IMR-90 (cell line): Measurements from ENCODE around the gene IQCB1. TPM values are rescaled to one million over a fixed set of nuclear protein-coding genes. Genes with fewer than 3 reads are reported as not detected.

ENCODE experiments used
- ATAC-seq: fragments of 200-7000 bp; cut with Tn5 transposase; 2 replicates; pipeline ENCODE4 v1.9.1; 2020; ENCODE audit warnings: low read depth, mild to moderate bottlenecking, moderate library complexity
- BruUV-seq: library from RNA; stranded (reverse); fragments of 400-500 nt; replicated peaks from 2 replicates; lab custom pipeline; 2021; lab: Mats Ljungman, UMichigan
- CTCF ChIA-PET: fragments of 300-600 bp; formaldehyde crosslinking; extraction: SDS; loops from one replicate; lab custom pipeline; 2021; ENCODE audit warnings: antibody characterized with exemption; lab: Yijun Ruan, JAX
- POLR2A ChIA-PET: fragments of 300-600 bp; sonication (Branson Sonifier 250); formaldehyde crosslinking; loops from one replicate; lab custom pipeline; 2022; ENCODE audit warnings: antibody characterized with exemption; ENCODE audit not compliant: unreplicated experiment; lab: Charles Lee
- DNase-seq: peaks from one replicate; pipeline ENCODE4 v3.0.0; 2013
- H2AFZ ChIP-seq: replicated peaks from 2 replicates; pipeline ENCODE3; 2013; ENCODE audit warnings: low read length, mild to moderate bottlenecking; ENCODE audit not compliant: poor library complexity
- H2AK5ac ChIP-seq: 2 replicates; pipeline ENCODE4 v1.6.1; 2013; ENCODE audit warnings: low read depth, low read length, inconsistent platforms
- H2AK9ac ChIP-seq: replicated peaks from 2 replicates; pipeline ENCODE3; 2013; ENCODE audit warnings: mild to moderate bottlenecking, low read depth, low read length, moderate library complexity; ENCODE audit not compliant: poor library complexity
- H2BK120ac ChIP-seq: 2 replicates; pipeline ENCODE4 v1.6.1; 2013; ENCODE audit warnings: low read depth, low read length, inconsistent platforms
- H2BK15ac ChIP-seq: 3 replicates; pipeline ENCODE4 v1.6.1; 2013; ENCODE audit warnings: low read depth, low read length, inconsistent platforms
- H2BK20ac ChIP-seq: 2 replicates; pipeline ENCODE4 v1.6.1; 2013; ENCODE audit warnings: low read depth, mild to moderate bottlenecking, inconsistent platforms, low read length, moderate library complexity
- H2BK5ac ChIP-seq: 2 replicates; pipeline ENCODE4 v1.6.1; 2013; ENCODE audit warnings: mild to moderate bottlenecking, low read depth, low read length, inconsistent platforms; ENCODE audit not compliant: poor library complexity, severe bottlenecking
- H3K14ac ChIP-seq: replicated peaks from 2 replicates; pipeline ENCODE4 v1.6.1; 2013; ENCODE audit warnings: low read depth, low read length, inconsistent platforms
- H3K18ac ChIP-seq: 2 replicates; pipeline ENCODE4 v1.6.1; 2013; ENCODE audit warnings: low read depth, low read length, control low read depth
- H3K23ac ChIP-seq: 2 replicates; pipeline ENCODE4 v1.6.1; 2013; ENCODE audit warnings: low read depth, low read length, inconsistent platforms
- H3K27ac ChIP-seq: 2 replicates; pipeline ENCODE4 v1.5.1; 2013; ENCODE audit warnings: mild to moderate bottlenecking, control low read depth, low read length; ENCODE audit not compliant: insufficient read depth
- H3K27me3 ChIP-seq: 2 replicates; pipeline ENCODE4 v1.6.1; 2013; ENCODE audit warnings: low read length; ENCODE audit not compliant: control insufficient read depth, insufficient read depth
- H3K36me3 ChIP-seq: 2 replicates; pipeline ENCODE4 v1.6.1; 2013; ENCODE audit warnings: low read length, mixed read lengths; ENCODE audit not compliant: control insufficient read depth, insufficient read depth
- H3K4ac ChIP-seq: 2 replicates; pipeline ENCODE4 v1.6.1; 2013; ENCODE audit warnings: low read depth, low read length, inconsistent platforms
- H3K4me1 ChIP-seq: 2 replicates; pipeline ENCODE4 v1.6.1; 2013; ENCODE audit warnings: low read length, mixed read lengths; ENCODE audit not compliant: control insufficient read depth, insufficient read depth
- H3K4me2 ChIP-seq: 2 replicates; pipeline ENCODE4 v1.6.1; 2013; ENCODE audit warnings: low read depth, mild to moderate bottlenecking, control low read depth, low read length, moderate library complexity
- H3K4me3 ChIP-seq: 2 replicates; pipeline ENCODE4 v1.5.1; 2013; ENCODE audit warnings: low read depth, mild to moderate bottlenecking, control low read depth, low read length, moderate library complexity; ENCODE audit not compliant: insufficient read depth
- H3K56ac ChIP-seq: 2 replicates; pipeline ENCODE4 v1.6.1; 2013; ENCODE audit warnings: low read length, inconsistent platforms; ENCODE audit not compliant: insufficient read depth; ENCODE audit errors: extremely low read depth
- H3K79me1 ChIP-seq, 2 experiments: 2 replicates each; pipeline ENCODE4 v1.6.1; 2013; ENCODE audit warnings: low read length in 2 of 2, inconsistent platforms in 1 of 2, low read depth in 1 of 2
- H3K9ac ChIP-seq: 2 replicates; pipeline ENCODE4 v1.6.1; 2013; ENCODE audit warnings: low read depth, low read length, control low read depth
- H3K9me1 ChIP-seq: 2 replicates; pipeline ENCODE4 v1.6.1; 2013; ENCODE audit warnings: low read length, inconsistent platforms; ENCODE audit not compliant: insufficient read depth
- H3K9me3 ChIP-seq: 2 replicates; pipeline ENCODE4 v1.6.1; 2013; ENCODE audit warnings: low read length; ENCODE audit not compliant: control insufficient read depth, insufficient read depth
- H4K20me1 ChIP-seq: 2 replicates; pipeline ENCODE4 v1.6.1; 2013; ENCODE audit warnings: low read length, inconsistent platforms; ENCODE audit not compliant: insufficient read depth
- H4K5ac ChIP-seq: 2 replicates; pipeline ENCODE4 v1.6.1; 2013; ENCODE audit warnings: mild to moderate bottlenecking, low read depth, low read length, control low read depth
- H4K8ac ChIP-seq, 2 experiments: 2 replicates each; pipeline ENCODE4 v1.6.1; 2013; ENCODE audit warnings: low read depth in 2 of 2, low read length in 2 of 2, control low read depth in 1 of 2, inconsistent platforms in 1 of 2
- H4K91ac ChIP-seq: 2 replicates; pipeline ENCODE4 v1.6.1; 2013; ENCODE audit warnings: low read depth, low read length, inconsistent platforms; ENCODE audit not compliant: insufficient read depth
- BHLHE40 ChIP-seq: fragments of 150-350 bp; IDR thresholded peaks from 2 replicates; pipeline ENCODE4 v1.6.1; 2016; ENCODE audit warnings: mild to moderate bottlenecking, low read depth, low read length
- FOS ChIP-seq: fragments of 150-350 bp; IDR thresholded peaks from 2 replicates; pipeline ENCODE4 v1.6.1; 2016; ENCODE audit warnings: low read depth, low read length
- MAZ ChIP-seq: IDR thresholded peaks from 2 replicates; pipeline ENCODE4 v1.6.1; 2012; ENCODE audit warnings: low read depth, mild to moderate bottlenecking, low read length, improper control_type of control experiment, moderate library complexity, borderline replicate concordance
- MXI1 ChIP-seq: IDR thresholded peaks from 2 replicates; pipeline ENCODE4 v1.6.1; 2012; ENCODE audit warnings: low read depth, mild to moderate bottlenecking, low read length, moderate library complexity, borderline replicate concordance
- NFE2L2 ChIP-seq: fragments of 150-350 bp; IDR thresholded peaks from 2 replicates; pipeline ENCODE4 v1.6.1; 2016; ENCODE audit warnings: low read depth, mild to moderate bottlenecking, low read length
- POLR2A ChIP-seq: IDR thresholded peaks from 2 replicates; pipeline ENCODE4 v1.6.1; 2012; ENCODE audit warnings: mild to moderate bottlenecking, low read depth, low read length
- SMC3 ChIP-seq: fragments of 150-350 bp; IDR thresholded peaks from 2 replicates; pipeline ENCODE4 v1.6.1; 2016; ENCODE audit warnings: low read depth, mild to moderate bottlenecking, antibody characterized with exemption, low read length, moderate library complexity
- WGBS, 2 experiments: methylation state at CpG; one replicate each; pipeline versions ENCODE4 v1.1.5 to v1.1.7; 2013; ENCODE audit warnings: missing lambda C conversion rate in 2 of 2; ENCODE audit not compliant: insufficient read length in 1 of 2; ENCODE audit errors: extremely low coverage in 2 of 2; 5-methylcytosine and 5-hydroxymethylcytosine counted together
- dilution Hi-C: fragments of 300-500 bp; cut with HindIII; formaldehyde crosslinking; loops from one replicate; pipeline ENCODE4 v1.14.3; 2018; ENCODE audit warnings: low sequenced_read_pairs; ENCODE audit not compliant: unreplicated experiment
- in situ Hi-C: fragments of 300-500 bp; cut with MboI; formaldehyde crosslinking; loops from 3 replicates; pipeline ENCODE4 v1.14.3; 2019; ENCODE audit warnings: low sequenced_read_pairs, inconsistent platforms, mixed read lengths
- intact Hi-C: fragments of 100-400 bp; cut with micrococcal nuclease; formaldehyde crosslinking; loops from 2 replicates; pipeline ENCODE4 v1.10.0; 2022
- polyA plus RNA-seq, 3 experiments: library from polyadenylated mRNA; depleted of rRNA; stranded (reverse); fragments of >200 nt; gene quantifications; 2 replicates each; pipeline ENCODE4 v1.2.3, GENCODE V29; 2012; ENCODE audit warnings: low replicate concordance in 1 of 3
- total RNA-seq: library from RNA; depleted of rRNA; stranded (reverse); fragments of >200 nt; gene quantifications from 2 replicates; pipeline ENCODE4 v1.2.3, GENCODE V29; 2012
- TF ChIP-seq, protein P1 (sequence below): fragments of 150-350 bp; IDR thresholded peaks from 2 replicates; pipeline ENCODE4 v1.6.1; 2016; ENCODE audit warnings: low read depth, mild to moderate bottlenecking, low read length, moderate library complexity, borderline replicate concordance

Gene IQCB1
- total and polyA plus RNA-seq, 2 of the 4 experiments (the other 2 are of a cell fraction), result 13.5 to 18.3 TPM

DNA sequence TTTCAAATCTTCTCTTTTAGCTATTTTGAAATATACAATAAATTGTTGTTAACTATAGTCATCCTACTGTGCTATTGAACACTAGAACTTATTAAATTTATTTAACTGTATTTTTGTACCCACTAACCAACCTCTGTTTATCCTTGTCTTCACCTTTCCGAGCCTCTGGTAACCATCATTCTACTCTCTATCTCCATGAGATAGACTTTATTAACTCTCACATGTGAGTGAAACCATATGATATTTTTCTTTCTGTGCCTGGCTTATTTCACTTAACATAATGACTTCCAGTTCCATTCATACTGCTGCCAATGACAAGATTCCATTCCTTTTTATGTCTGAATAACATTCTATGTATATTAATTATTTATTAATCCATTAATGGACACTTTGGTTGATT, 43.6 kb upstream of the IQCB1 start:
- H3K9me1 ChIP-seq, result no peaks in the 10 kb centered on the region
- H3K18ac ChIP-seq, result no peak overlapping the region
- in situ Hi-C loops, result no loop called here
- no peak for ATAC-seq
- no peak overlapping the region for H3K56ac ChIP-seq
- no peak overlapping the region for H3K4me2 ChIP-seq
- no peak overlapping the region for H4K91ac ChIP-seq
- no peak overlapping the region for H2AK5ac ChIP-seq
- no peak overlapping the region for H4K5ac ChIP-seq
- no CpG with 5 or more reads among the region's 1 CpG for WGBS, 2 experiments
- H3K14ac ChIP-seq, result no peak overlapping the region
- H3K27ac ChIP-seq, result no peak overlapping the region
- ChIA-PET POLR2A (no interaction called here), CTCF (no interaction called here)
- dilution Hi-C loops, result no loop called here
- TF ChIP-seq BHLHE40 (no peak), POLR2A (no peak), MXI1 (no peak), NFE2L2 (no peak), FOS (no peak), MAZ (no peak), SMC3 (no peak)
- TF ChIP-seq, protein P1, sequence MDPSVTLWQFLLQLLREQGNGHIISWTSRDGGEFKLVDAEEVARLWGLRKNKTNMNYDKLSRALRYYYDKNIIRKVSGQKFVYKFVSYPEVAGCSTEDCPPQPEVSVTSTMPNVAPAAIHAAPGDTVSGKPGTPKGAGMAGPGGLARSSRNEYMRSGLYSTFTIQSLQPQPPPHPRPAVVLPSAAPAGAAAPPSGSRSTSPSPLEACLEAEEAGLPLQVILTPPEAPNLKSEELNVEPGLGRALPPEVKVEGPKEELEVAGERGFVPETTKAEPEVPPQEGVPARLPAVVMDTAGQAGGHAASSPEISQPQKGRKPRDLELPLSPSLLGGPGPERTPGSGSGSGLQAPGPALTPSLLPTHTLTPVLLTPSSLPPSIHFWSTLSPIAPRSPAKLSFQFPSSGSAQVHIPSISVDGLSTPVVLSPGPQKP, result no peak
- H3K23ac ChIP-seq, result no peak overlapping the region
- no peaks in the 10 kb centered on the region for H3K4me1 ChIP-seq
- no peak overlapping the region for H2AK9ac ChIP-seq
- H3K4ac ChIP-seq, result no peak overlapping the region
- H4K20me1 ChIP-seq, result no peaks in the 10 kb centered on the region
- H3K4me3 ChIP-seq, result no peak overlapping the region
- H2AFZ ChIP-seq, result no peak overlapping the region
- DNase-seq, result no peak
- no peak overlapping the region for H3K9ac ChIP-seq
- H4K8ac ChIP-seq, result no peak overlapping the region
- H3K36me3 ChIP-seq, result no peaks in the 10 kb centered on the region
- no peak overlapping the region for H2BK20ac ChIP-seq
- intact Hi-C loops, result no loop called here
- H3K27me3 ChIP-seq, result no peaks in the 10 kb centered on the region
- no peaks in the 10 kb centered on the region for H3K79me1 ChIP-seq
- no peak overlapping the region for H2BK15ac ChIP-seq
- BruUV-seq, result no TSS peak
- H2BK120ac ChIP-seq, result no peak overlapping the region
- no peaks in the 10 kb centered on the region for H3K9me3 ChIP-seq
- H2BK5ac ChIP-seq, result no peak overlapping the region
